NCI-H1417 treated with DMSO at 0.1 percent for 48 hours (cell line): Measurements from ENCODE around the gene GAL3ST2.
"Not testable (repeated sequence)": the region's sequence is repeated elsewhere in the genome, so short reads cannot be mapped to it uniquely, and the experiment has no call there.

Source experiments
- DNase-seq: peaks from one replicate; lab custom pipeline; 2025; lab: John Stamatoyannopoulos, UW

The GAL3ST2 gene

DNA sequence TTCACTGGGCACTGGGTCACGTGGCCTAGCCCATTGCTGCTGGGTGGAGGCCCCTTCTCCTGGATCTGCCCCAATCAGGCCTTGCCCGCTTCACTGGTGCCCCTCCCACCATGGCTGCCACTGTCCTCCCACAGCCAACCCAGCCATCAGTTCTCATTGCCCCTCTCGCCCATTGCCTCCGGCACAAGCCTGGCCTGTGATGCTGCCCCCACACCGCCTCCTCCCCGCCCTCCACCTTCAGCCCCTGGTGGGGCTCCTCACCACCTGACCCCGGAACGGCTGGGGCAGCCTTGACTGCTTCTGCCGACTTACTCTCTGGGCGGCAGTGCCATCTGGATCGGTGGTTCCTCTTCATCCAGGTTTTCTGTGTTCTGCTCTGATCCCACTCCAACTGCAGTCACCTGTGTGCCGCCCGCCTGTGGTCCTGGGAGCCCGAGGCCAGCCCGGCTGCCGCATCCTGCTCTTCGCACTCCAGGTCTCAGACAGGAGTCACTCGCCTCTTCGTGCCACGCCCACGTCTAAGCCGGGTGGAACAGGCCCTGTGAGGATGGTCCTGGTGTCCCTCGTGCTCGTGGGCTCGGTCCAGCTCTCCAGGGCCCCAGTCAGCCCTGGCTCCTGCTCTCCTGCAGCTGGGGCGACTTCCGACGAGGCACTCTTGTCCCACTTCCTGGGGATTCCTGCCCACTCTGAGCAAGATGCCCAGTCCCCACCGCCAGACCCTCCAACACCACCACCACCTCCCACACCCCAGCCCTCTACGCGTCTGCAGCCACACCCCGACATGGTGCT is 28.0 kb upstream of the GAL3ST2 start:
- no peak for DNase-seq

DNA sequence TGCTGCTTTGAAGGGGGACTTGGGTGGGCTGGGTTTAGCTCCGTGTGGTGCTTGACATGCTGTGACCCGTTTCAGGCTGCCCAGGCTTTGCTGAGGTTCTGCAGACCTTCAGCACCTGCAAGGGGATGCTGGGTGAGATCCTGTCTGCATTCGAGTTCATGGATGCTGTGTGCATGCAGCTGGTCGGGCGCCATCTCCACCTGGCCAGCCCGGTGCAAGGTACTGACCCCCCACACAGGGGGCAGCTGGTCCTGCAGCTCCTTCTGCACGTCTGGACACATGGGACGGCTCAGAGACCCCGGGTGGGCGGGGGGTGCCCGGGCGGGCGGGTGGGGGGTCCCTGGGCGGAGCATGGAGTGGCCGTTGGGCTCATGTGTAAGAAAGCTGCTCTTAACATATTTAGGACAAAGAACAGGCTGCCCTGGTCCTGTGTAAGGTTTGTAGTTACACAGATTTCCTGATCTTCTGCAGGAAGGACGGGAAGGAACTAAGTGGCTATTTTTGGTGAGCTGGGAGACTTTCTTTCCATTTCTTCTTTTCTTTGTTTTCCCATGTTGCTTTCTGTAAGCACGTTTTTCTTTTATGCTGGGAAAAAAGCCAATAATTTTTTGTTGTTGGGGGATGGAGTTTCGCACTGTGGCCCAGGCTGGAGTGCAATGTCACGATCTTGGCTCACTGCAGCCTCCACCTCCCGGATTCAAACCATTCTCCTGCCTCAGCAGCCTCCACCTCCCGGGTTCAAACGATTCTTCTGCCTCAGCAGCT is 26.4 kb upstream of the GAL3ST2 start:
- DNase-seq = no peak

DNA sequence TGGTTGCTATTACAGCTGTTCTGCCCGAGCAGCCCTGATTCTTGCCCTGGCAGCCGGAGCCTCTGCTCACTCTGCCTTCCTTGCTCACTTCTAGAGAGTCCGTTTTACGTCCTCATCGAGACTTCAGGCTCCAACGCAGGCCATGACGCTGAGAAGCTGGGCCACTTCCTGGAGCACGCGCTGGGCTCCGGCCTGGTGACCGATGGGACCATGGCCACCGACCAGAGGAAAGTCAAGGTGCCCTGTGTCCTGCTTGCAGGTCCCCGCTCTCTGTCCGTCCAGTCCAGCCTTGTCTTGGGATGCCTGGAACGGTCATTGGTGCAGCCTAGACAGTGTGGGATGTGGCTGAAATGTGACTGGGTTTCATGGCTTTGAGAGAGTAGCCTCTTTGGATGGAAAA is 25.5 kb upstream of the GAL3ST2 start:
- no peak for DNase-seq

DNA sequence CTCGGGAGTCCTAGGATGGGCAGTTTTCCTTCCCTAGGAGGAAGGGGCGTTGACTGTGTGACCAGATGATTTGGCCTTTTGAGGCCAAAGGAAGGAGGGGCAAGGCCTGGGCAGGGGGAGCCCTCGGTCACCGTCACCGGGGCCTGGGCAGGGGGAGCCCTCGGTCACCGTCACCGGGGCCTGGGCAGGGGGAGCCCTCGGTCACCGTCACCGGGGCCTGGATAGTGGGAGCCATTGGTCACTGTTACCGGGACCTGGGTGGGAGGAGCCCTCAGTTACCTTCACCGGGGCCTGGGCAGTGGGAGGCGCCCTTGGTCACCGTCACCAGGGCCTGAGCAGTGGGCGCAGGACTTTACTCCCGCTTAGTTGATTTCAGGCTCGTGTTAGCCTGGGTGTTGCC is 24.8 kb upstream of the GAL3ST2 start:
- no peak for DNase-seq

DNA sequence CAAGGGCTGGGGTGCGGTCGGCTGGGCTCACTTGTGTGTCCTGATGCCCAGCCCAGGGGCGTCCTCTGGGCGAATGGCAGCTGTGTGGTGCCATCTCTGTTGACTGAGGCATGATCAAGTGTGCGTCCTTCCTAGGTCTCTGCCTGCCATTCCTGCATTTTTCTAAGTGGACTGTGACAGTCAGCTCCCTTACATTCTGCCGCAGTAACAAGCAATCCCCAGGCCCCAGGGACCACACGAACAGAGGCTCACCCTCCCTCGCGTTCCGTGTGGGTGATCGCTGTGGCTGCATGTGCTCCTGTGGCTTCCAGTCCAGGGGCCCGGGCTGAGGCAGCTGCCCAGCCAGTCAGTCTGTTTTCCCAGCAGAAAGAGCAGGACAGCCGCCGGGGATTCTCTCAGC is 24.4 kb upstream of the GAL3ST2 start:
- DNase-seq = no peak

DNA sequence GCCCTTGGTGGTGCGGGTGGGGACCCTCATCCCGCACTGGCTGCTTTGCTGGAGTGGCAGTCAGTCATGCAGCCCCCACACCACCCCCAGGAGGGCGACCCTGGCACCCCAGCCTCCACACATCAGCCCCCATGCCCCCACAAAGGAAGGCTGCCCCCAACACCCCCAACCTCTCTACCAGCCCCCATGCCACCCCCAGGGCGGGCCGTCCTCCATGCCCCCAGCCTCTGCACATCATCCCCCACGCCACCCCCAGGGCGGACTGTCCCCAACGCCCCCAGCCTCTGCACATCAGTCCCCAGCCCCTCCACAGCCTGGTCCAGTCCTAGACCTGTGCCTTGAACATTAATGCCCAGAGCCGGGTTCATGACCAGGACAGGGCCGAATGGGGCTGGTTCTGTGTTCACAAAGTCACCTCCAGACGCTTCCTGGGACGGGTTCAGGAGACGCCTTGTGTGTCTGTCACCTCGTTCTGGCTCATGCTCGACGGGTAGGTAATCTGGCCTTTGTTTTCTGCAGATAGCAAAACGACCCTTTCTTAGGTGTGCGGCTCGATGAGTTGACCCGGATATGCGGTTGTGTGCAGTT is 23.8 kb upstream of the GAL3ST2 start:
- no peak for DNase-seq

DNA sequence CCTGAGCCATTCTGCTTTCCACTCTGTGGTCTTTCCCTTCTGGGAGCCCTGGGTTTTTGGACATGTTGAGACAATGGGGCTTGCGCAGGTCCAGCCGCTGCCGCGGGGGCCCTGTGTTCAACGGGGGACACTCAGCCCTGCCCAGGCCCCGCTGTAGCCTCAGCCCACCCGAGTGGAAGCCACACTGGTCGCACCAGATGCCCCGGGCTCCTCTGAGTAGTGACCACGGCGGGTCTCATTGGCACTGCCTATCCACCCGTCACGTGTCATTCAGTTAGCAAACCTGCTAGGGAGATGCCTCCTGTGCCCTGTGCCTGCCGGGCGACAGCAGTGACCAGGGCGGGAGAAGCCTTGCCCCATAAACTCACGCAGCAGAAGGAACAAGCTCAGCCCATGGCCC is 23.1 kb upstream of the GAL3ST2 start:
- DNase-seq = no peak

DNA sequence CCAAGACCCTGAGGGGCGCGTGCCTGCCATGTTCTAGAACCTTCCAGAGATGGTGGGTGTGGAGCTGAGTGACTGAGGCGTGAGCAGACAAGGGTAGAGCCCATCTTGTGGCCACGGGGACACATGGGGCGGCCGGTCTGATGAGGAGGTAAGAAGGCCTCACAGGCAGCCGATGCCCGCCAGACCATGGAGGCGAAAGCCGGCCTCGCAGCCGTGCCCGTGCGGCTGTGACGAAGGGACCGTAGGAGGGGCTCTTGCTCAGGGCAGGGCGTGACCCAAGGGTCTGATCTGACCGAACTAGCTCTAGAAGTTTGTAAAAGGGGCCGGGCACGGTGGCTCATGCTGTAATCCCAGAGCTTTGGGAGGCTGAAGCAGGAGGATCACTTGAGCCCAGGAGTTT is 22.6 kb upstream of the GAL3ST2 start:
- no peak for DNase-seq

DNA sequence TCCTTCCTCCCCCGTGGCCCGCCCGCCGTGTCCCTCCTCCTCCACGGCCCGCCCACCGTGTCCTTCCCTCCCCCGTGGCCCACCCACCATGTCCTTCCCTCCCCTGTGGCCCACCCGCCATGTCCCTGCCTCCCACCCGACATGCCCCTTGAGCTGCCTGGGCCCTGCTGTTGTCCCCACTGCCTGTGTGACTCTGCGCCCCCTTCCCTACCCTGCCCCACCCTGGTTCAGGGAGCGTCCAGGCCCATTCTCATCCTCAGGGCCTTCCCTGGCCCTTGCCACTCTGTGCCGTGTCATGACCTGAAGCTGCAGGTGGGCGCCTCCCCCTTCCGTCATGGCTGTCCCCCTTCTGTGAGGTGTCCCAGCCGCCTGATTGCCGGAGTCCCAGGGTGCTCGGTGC is 21.5 kb upstream of the GAL3ST2 start:
- no peak for DNase-seq

DNA sequence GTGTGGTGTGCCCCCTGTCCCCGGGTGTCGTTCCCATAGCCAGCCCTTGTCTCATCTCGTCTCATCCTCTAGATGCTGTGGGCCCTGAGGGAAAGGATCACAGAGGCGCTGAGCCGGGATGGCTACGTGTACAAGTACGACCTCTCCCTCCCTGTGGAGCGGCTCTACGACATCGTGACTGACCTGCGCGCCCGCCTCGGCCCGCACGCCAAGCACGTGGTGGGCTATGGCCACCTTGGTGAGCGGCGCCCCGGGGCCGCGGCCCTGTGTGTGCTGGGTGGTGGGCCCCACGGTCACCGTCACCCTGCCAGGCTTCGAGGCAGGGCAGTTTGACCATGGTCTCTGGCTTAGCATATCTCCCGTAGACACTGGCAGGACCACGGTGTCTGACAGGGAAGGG is 20.8 kb upstream of the GAL3ST2 start:
- no peak for DNase-seq

DNA sequence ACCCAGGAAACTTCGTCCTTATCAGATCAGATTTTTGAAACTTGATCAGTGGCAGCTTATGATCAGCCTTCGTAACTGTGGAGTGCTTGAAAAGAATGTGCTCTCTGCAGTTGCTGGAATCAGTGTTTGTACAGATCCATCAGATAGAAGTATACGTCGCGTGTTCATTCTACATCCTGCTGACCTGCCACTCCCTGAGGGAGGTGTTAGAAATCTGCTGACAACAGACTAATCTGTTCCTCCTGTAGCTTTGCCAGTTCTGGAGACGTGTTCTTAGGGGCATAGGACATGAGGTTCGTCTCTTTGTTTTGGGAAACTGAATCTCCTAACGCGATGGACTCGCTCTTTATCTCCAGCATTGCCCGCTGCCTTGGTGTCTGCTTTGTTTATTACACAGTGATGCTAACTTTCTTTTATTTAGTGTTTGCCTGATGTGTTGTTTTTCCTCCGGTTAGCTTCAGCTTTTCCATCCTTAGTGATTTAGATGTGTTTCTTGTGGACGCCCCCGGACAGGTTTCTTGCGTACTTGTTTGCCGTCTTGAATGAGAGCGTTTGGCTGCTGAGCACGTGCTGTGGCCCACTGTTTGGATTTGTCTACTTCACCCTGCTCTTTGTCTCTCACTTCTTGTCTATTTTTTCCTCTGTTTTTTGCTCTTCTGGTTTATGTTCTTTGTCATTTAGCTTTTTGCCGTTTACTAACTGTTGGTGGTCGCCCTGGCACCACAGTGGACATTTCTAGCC is 17.4 kb upstream of the GAL3ST2 start:
- DNase-seq = no peak

DNA sequence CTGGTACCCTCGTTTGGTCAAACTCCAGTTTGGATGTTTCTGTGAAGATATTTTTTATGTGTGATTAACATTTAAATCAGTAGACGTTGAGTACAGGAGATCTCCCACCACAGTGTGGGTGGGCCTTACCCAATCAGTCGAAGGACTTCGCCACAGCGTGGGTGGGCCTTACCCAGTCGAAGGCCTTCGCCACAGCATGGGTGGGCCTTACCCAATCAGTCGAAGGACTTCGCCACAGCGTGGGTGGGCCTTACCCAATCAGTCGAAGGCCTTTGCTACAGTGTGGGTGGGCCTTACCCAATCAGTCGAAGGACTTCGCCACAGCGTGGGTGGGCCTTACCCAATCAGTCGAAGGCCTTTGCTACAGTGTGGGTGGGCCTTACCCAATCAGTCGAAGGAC is 16.7 kb upstream of the GAL3ST2 start:
- not testable (repeated sequence) for DNase-seq

DNA sequence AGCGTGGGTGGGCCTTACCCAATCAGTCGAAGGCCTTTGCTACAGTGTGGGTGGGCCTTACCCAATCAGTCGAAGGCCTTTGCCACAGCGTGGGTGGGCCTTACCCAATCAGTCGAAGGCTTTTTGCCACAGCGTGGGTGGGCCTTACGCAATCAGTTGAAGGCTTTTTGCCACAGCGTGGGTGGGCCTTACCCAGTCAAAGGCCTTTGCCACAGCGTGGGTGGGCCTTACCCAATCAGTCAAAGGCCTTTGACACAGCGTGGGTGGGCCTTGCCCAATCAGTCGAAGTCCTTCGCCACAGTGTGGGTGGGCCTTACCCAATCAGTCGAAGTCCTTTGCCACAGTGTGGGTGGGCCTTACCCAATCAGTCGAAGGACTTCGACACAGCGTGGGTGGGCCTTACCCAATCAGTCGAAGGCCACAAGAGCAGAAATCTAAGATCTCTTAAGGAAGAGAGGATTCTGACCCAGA is 16.3 kb upstream of the GAL3ST2 start:
- DNase-seq = no peak

DNA sequence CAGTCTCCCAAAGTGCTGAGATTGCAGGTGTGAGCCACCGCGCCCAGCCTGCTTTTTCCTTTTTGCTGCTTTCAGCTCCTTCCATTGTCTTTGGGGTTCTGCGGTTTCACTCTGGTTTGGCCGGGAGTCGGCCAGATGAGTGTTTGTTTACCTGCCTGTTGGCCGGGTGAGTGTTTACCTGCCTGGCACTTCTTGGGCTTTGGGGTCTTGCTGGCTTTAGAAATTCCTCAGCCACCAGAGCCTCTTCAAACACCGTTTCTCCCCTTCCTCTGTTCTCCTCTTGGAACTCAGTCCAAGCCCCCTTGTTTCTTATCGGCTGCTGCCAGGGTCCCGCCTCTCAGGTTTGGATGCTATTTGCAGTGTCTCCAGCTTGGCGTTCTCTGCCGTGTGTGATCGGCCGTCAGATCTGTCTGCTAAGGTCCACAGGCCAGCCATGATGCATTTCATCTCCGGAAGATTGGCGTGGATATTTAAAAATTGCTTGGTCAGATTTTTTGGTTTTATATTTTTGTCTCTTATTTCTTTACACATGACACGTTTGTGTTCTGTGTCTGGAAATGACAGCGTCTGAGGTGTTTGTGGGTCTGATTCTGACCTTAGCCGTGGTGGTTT is 14.2 kb upstream of the GAL3ST2 start:
- DNase-seq = no peak

DNA sequence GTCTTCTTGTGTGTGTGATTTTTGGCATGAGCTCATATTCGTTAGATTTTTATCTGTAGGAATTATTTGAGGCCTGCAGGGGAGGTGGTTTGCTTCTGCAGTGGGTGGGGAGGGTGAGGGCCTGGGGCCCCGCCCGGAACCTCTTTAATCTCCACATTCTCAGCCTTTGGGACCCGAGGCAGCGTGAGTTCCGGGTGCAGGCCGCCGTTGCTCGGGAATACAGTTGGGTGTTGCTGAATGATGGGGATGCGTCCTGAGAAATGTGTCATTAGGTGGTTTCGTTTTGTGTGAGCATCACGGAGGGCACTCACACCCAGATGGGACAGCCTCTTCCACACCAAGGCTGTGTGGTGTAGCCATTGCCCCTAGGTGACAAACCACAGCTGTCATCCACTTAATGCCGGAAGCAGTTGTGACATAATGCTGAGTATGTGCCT is 13.7 kb upstream of the GAL3ST2 start:
- no peak for DNase-seq

DNA sequence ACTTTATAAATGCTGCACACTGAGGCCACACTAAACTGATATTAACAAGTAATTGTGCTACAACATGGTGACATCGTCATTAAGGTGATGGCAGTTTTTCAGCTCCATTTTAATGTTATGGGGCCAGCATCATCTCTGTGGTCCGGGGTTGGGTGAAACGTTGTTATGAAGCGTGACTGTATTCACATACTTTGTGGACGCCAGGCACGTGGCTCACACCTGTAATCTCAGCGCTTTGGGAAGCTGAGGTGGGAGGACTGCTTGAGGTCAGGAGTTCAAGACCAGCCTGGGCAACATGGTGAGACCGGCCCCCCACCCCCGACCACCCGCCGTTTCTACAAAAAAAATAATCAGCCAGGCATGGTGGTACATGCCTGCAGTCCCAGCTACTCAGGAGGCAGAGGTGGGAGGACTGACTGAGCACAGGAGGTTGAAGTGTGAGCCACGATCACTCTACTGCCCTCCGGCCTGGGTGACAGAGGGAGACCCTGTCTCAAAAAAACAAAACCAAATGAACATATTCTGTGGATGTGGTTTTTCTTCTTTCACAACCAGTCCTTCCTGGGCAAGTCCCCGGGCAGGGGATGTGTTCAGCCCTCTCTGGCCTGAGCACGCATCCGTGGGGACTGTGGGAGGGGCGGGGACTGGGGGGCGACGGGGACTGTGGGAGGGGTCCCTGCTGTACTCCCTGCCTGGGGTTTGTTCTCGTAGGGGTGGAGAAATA is 12.9 kb upstream of the GAL3ST2 start:
- DNase-seq = no peak

DNA sequence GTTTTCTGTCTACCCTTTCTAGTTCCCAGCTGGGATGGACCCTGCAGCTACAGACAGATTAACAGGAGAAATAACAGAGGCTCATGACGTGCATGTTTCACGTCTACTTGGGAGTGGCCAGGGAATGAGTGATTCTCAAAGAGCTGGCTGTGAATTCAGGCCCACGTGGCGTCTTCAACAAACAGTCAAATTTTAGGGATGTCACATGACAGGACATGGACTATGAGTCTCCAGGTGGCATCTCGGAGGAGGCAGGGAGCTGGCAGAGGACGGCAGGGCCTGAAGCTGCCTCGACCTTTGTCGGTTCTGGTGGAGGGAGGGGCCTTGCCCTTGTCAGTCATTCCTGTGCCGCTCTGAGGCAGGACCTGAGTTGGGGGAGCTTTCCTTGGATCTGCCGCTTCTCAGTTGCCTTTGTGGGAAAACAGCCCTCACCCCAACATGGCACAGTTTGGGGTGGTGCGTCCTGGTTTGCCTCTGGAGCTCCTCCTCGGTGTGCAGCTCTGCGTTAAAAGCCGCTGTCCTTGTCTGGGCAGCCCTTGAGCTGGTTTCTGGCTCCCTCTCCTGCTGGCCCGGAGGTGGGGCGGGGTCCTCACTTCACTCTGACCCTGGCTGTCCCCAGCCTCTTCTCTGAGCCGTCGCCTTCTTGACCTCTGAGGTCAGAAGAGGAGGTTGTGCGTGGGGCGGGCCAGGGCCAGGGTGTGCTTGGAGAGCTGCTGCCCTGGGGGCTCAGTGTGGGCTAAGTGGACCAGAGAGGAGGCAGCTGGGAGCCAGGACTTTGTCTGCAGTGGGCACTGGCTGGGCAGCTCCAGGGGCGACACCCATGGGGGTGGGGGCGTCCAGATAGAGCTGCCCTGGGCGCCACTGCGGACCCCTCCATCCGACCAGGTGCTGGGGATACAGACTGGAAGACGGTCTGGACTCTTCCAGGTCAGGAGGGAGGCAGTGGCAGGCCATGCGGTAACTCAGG is 12.1 kb upstream of the GAL3ST2 start:
- no peak for DNase-seq

DNA sequence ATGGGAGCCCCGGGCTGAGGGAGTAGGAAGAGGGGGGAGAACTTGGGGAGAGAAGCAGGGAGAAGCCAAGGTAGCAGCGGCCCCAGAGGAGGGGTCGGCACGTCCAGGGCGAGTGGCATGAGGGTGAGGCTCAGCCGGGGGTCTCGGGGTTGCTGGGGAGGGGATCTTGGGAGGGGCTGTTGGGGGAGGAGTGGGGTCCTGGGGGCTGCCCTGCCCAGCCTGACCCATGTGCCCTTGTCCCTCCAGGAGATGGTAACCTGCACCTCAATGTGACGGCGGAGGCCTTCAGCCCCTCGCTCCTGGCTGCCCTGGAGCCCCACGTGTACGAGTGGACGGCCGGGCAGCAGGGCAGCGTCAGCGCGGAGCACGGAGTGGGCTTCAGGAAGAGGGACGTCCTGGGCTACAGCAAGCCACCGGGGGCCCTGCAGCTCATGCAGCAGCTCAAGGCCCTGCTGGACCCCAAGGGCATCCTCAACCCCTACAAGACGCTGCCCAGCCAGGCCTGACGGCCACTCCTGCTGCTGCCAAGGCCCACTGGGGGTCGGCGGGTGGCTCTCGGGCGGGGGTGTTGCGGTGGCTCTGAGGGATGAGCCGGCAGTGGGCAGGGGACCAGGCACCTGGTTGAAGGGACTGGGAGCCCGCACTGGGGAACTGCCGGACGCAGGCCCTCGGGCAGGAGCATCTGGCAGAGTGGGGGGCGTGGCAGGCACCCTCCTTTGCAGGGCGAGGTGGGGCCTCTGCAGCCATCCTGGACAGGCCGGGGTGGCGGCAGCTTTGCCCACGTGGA is 9.0 kb upstream of the GAL3ST2 start:
- DNase-seq = no peak

DNA sequence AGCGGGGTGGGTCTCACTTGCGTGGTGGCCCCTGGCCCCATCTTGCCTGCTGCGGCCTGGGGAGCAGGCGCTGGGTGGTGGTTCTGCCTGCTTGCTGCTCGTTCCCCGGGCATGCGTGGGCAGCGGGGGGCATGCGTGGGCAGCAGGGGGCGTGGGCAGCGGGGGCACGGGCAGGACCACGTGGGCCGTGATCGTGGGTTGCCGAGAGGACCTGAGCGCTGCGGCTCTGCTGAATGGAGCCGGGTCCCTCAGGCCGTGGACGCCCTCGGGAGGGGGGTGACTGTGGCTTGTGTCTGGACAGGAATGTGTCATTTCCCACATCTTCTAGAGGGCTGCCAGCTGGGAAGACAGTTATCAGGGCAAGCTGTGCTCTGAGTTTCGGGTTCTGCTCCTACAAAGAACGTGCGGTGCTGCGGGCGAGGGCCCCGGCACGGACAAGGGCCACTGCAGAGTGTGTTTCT is 8.3 kb upstream of the GAL3ST2 start:
- no peak for DNase-seq
